SK-N-SH (cell line): Measurements from ENCODE around the gene FRS3. TPM values are rescaled to one million over a fixed set of nuclear protein-coding genes. Genes with fewer than 3 reads are reported as not detected.

Source experiments
- CTCF ChIA-PET: fragments of 300-600, 350-600 bp; formaldehyde crosslinking; extraction: SDS; loops from one replicate; lab custom pipeline; 2021; lab: Yijun Ruan, JAX
- POLR2A ChIA-PET: fragments of 350-600 bp; sonication (Branson Sonifier 250); formaldehyde crosslinking; extraction: SDS; loops from one replicate; lab custom pipeline; 2020; ENCODE audit warnings: antibody characterized with exemption, inconsistent platforms; lab: Yijun Ruan, JAX
- DNase-seq: peaks from one replicate; pipeline ENCODE4 v3.0.0; 2012
- H2AFZ ChIP-seq: fragments of 200-600 bp; sonication (generic); 2 replicates; pipeline ENCODE4 v1.8.1; 2016; ENCODE audit warnings: antibody characterized with exemption, mild to moderate bottlenecking, low read depth
- H3F3A ChIP-seq: fragments of 200-600 bp; sonication (generic); replicated peaks from 2 replicates; pipeline ENCODE3; 2016; ENCODE audit warnings: antibody characterized with exemption, mild to moderate bottlenecking; ENCODE audit not compliant: insufficient read depth
- H3K27ac ChIP-seq, 2 experiments: fragments of 200-500 bp in 1 of 2; fragments of 200-600 bp in 1 of 2; sonication (Bioruptor generic) in 1 of 2; sonication (generic), shearing (Covaris generic) in 1 of 2; 2 replicates each; pipeline versions ENCODE4 v1.5.1 to v1.6.1; 2014 to 2016; ENCODE audit warnings: low read depth in 2 of 2, inconsistent platforms in 1 of 2, low read length in 1 of 2, mild to moderate bottlenecking in 1 of 2, mixed read lengths in 1 of 2
- H3K27me3 ChIP-seq: fragments of 200-600 bp; sonication (generic), shearing (Covaris generic); 2 replicates; pipeline ENCODE4 v1.6.1; 2016; ENCODE audit warnings: mixed run types; ENCODE audit not compliant: insufficient read depth
- H3K36me3 ChIP-seq, 2 experiments: fragments of 200-500 bp in 1 of 2; fragments of 200-600 bp in 1 of 2; sonication (Bioruptor generic) in 1 of 2; sonication (generic) in 1 of 2; replicated peaks in 1 of 2; 2 replicates each; pipeline versions ENCODE3 to v1.5.1; 2014 to 2016; ENCODE audit warnings: low read length in 1 of 2, mild to moderate bottlenecking in 1 of 2; ENCODE audit not compliant: insufficient read depth in 2 of 2, control insufficient read depth in 1 of 2
- H3K4me1 ChIP-seq, 2 experiments: fragments of 200-500 bp in 1 of 2; fragments of 200-600 bp in 1 of 2; sonication (Bioruptor generic) in 1 of 2; sonication (generic), shearing (Covaris generic) in 1 of 2; 2 replicates each; pipeline versions ENCODE4 v1.5.1 to v1.6.1; 2014 to 2016; ENCODE audit warnings: low read depth in 1 of 2, low read length in 1 of 2, mixed run types in 1 of 2; ENCODE audit not compliant: insufficient read depth in 2 of 2, control insufficient read depth in 1 of 2
- H3K4me2 ChIP-seq: fragments of 200-600 bp; sonication (generic), shearing (Covaris generic); 2 replicates; pipeline ENCODE4 v1.6.1; 2017; ENCODE audit warnings: mixed run types
- H3K4me3 ChIP-seq, 2 experiments: fragments of 200-500 bp in 1 of 2; fragments of 200-600 bp in 1 of 2; sonication (Bioruptor generic) in 1 of 2; sonication (generic), shearing (Covaris generic) in 1 of 2; 2 replicates each; pipeline versions ENCODE4 v1.5.1 to v1.8.1; 2014 to 2016; ENCODE audit warnings: low read depth in 2 of 2, inconsistent platforms in 1 of 2, low read length in 1 of 2, mild to moderate bottlenecking in 1 of 2, mixed read lengths in 1 of 2, moderate library complexity in 1 of 2
- H3K79me2 ChIP-seq: fragments of 200-600 bp; sonication (generic); 2 replicates; pipeline ENCODE4 v1.8.1; 2017; ENCODE audit warnings: mild to moderate bottlenecking; ENCODE audit not compliant: insufficient read depth
- H3K9ac ChIP-seq: fragments of 200-600 bp; sonication (generic); 2 replicates; pipeline ENCODE4 v1.6.1; 2017; ENCODE audit warnings: mixed run types
- H3K9me2 ChIP-seq: fragments of 200-600 bp; sonication (generic); 2 replicates; pipeline ENCODE4 v1.6.1; 2017; ENCODE audit warnings: mixed run types
- H3K9me3 ChIP-seq: fragments of 200-600 bp; sonication (generic); 2 replicates; pipeline ENCODE4 v1.6.1; 2017; ENCODE audit warnings: mixed run types, mild to moderate bottlenecking, moderate library complexity
- H4K20me1 ChIP-seq: fragments of 200-600 bp; sonication (generic); 2 replicates; pipeline ENCODE4 v1.6.1; 2017; ENCODE audit warnings: mild to moderate bottlenecking, mixed run types; ENCODE audit not compliant: insufficient read depth
- CHD2 ChIP-seq: fragments of 150-350 bp; IDR thresholded peaks from 2 replicates; pipeline ENCODE4 v1.6.1; 2018; ENCODE audit warnings: low read length; ENCODE audit not compliant: partially characterized antibody
- EP300 ChIP-seq, 2 experiments: IDR thresholded peaks; 2 replicates each; pipeline versions ENCODE4 v1.4.0 to v1.6.1; 2012; ENCODE audit warnings: borderline replicate concordance in 1 of 2, low read depth in 1 of 2, low read length in 1 of 2
- EZH2phosphoT487 ChIP-seq: fragments of 200-600 bp; sonication (generic); IDR thresholded peaks from 2 replicates; pipeline ENCODE4 v1.6.1; 2017; ENCODE audit warnings: low read depth, mixed run types, mild to moderate bottlenecking, antibody characterized with exemption, moderate library complexity, borderline replicate concordance
- FOXJ3 ChIP-seq: sonication (generic); formaldehyde crosslinking; IDR thresholded peaks from 2 replicates; pipeline ENCODE4 v1.5.1; 2020; ENCODE audit warnings: mild to moderate bottlenecking, missing genetic modification reagents
- FOXM1 ChIP-seq: IDR thresholded peaks from 2 replicates; pipeline ENCODE4 v1.4.0; 2012; ENCODE audit warnings: low read depth, mild to moderate bottlenecking
- GABPA ChIP-seq: IDR thresholded peaks from 2 replicates; pipeline ENCODE4 v1.4.0; 2012; ENCODE audit warnings: low read depth, mild to moderate bottlenecking
- MAX ChIP-seq: IDR thresholded peaks from 2 replicates; pipeline ENCODE4 v1.4.0; 2012; ENCODE audit warnings: low read depth
- NFIC ChIP-seq: IDR thresholded peaks from 2 replicates; pipeline ENCODE4 v1.4.0; 2012; ENCODE audit warnings: borderline replicate concordance
- NRF1 ChIP-seq: IDR thresholded peaks from 2 replicates; pipeline ENCODE4 v1.6.1; 2012; ENCODE audit warnings: low read depth, mild to moderate bottlenecking, low read length
- RAD21 ChIP-seq: IDR thresholded peaks from 2 replicates; pipeline ENCODE4 v1.6.1; 2012; ENCODE audit warnings: mild to moderate bottlenecking, low read length
- RCOR1 ChIP-seq: fragments of 150-350 bp; IDR thresholded peaks from 2 replicates; pipeline ENCODE4 v1.6.1; 2017; ENCODE audit warnings: antibody characterized with exemption, low read length
- REST ChIP-seq: IDR thresholded peaks from 2 replicates; pipeline ENCODE4 v1.6.1; 2012; ENCODE audit warnings: mild to moderate bottlenecking, low read depth, low read length, moderate library complexity
- SMC3 ChIP-seq: IDR thresholded peaks from 2 replicates; pipeline ENCODE4 v1.6.1; 2012; ENCODE audit warnings: low read depth, low read length, improper control_type of control experiment
- USF1 ChIP-seq: IDR thresholded peaks from 2 replicates; pipeline ENCODE4 v1.4.0; 2012; ENCODE audit warnings: low read depth, borderline replicate concordance
- USF2 ChIP-seq: fragments of 150-350 bp; IDR thresholded peaks from 2 replicates; pipeline ENCODE4 v1.6.1; 2017; ENCODE audit warnings: antibody characterized with exemption, low read length, low read depth, borderline replicate concordance
- YY1 ChIP-seq: IDR thresholded peaks from 2 replicates; pipeline ENCODE4 v1.4.0; 2012; ENCODE audit warnings: low read depth, mild to moderate bottlenecking
- WGBS: methylation state at CpG from one replicate; pipeline ENCODE4 v1.1.6; 2017; ENCODE audit warnings: low lambda C conversion rate; 5-methylcytosine and 5-hydroxymethylcytosine counted together
- polyA plus RNA-seq, 3 experiments: library from polyadenylated mRNA; depleted of rRNA; stranded (reverse); fragments of >200 nt; gene quantifications; 2 replicates each; pipeline ENCODE4 v1.2.3, GENCODE V29; 2012
- TF ChIP-seq, protein P1 (sequence below): IDR thresholded peaks from 2 replicates; pipeline ENCODE4; 2012

The FRS3 gene
- polyA plus RNA-seq, 1 of the 3 experiments (the other 2 are of a cell fraction) = 8.6 TPM

GRCh38 chr6:41728073-41728936 lies 51.4 kb downstream of the FRS3 start:
- peaks cover 3% of the 10 kb centered on the region for H3F3A ChIP-seq
- no peak overlapping the region for H2AFZ ChIP-seq
- no peaks in the 10 kb centered on the region for H3K9me3 ChIP-seq
- H3K4me2 ChIP-seq = no peak overlapping the region
- no peaks in the 10 kb centered on the region for H3K36me3 ChIP-seq
- H3K4me3 ChIP-seq = no peak overlapping the region
- ChIA-PET CTCF (interaction anchor here (0.7 to 4.5 kb wide), 6 partner anchors 16 to 360 kb away, joined by 3 to 32 read pairs (median 4); partner anchors contain the start of gene TOMM6), POLR2A (no interaction called here)
- H3K4me1 ChIP-seq = peaks cover 45 to 65% of the 10 kb centered on the region in 2 experiments
- no peak for DNase-seq
- no peak overlapping the region for H3K27ac ChIP-seq
- WGBS = 95% methylated on average over 15 of the region's 19 CpGs
- H3K79me2 ChIP-seq = peaks cover 58% of the 10 kb centered on the region
- TF ChIP-seq FOXJ3 (no peak), REST (no peak), GABPA (no peak), NRF1 (no peak), EZH2phosphoT487 (no peak), USF2 (no peak), NFIC (no peak), SMC3 (no peak), USF1 (no peak), EP300 (IDR thresholded peaks at IDR 0.05; ENCODE audit: borderline replicate concordance in 1 of 2, low read depth in 1 of 2, low read length in 1 of 2) (no peak), MAX (no peak), CHD2 (no peak), YY1 (no peak), FOXM1 (no peak), RCOR1 (no peak), RAD21 (no peak)
- TF ChIP-seq, protein P1, sequence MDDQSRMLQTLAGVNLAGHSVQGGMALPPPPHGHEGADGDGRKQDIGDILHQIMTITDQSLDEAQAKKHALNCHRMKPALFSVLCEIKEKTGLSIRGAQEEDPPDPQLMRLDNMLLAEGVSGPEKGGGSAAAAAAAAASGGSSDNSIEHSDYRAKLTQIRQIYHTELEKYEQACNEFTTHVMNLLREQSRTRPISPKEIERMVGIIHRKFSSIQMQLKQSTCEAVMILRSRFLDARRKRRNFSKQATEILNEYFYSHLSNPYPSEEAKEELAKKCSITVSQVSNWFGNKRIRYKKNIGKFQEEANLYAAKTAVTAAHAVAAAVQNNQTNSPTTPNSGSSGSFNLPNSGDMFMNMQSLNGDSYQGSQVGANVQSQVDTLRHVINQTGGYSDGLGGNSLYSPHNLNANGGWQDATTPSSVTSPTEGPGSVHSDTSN = no peak
- no peaks in the 10 kb centered on the region for H3K27me3 ChIP-seq
- no peaks in the 10 kb centered on the region for H4K20me1 ChIP-seq
- no peaks in the 10 kb centered on the region for H3K9me2 ChIP-seq
- H3K9ac ChIP-seq = no peak overlapping the region
